Bronchus fibroblast of lung (primary cell): ENCODE results near the gene TMEM231. TPM values are rescaled to one million over a fixed set of nuclear protein-coding genes. Genes with fewer than 3 reads are reported as not detected.

Source experiments
- total RNA-seq: library from RNA; depleted of rRNA; stranded (reverse); fragments of >200 nt; gene quantifications from 2 replicates; pipeline ENCODE4 v1.2.3, GENCODE V29; 2015

The TMEM231 gene
- 8.6 and 12.6 TPM in 2 replicates for total RNA-seq

GRCh38 chr16:75555707-75556430 lies at the start of gene TMEM231:
Gene TMEM231, minus strand, starts transcription at chr16:75556252. Its CDS starts 43 bp downstream, at chr16:75556209.

GRCh38 chr16:75566040-75566757 lies 10.1 kb upstream of the TMEM231 start, which contains the start of gene GABARAPL2:
Gene GABARAPL2, plus strand, starts transcription at chr16:75566379. Its CDS starts 108 bp downstream, at chr16:75566487.

GRCh38 chr16:75535901-75536300 lies 20.2 kb downstream of the TMEM231 start, which contains the start of gene CHST5:
Gene CHST5, minus strand, starts transcription at chr16:75536108. Its CDS starts 5,724 bp downstream, at chr16:75530384.

GRCh38 chr16:75495076-75495674 lies 60.9 kb downstream of the TMEM231 start, which contains the start of gene CHST6:
Gene CHST6, minus strand, starts transcription at chr16:75495441. Its CDS starts 15,613 bp downstream, at chr16:75479828.

Other genes starting within 250 kb of the TMEM231 start
- gene CFDP1, start 122.7 kb downstream of the TMEM231 start, total RNA-seq: 37.5 and 44.4 TPM in 2 replicates
- gene TMEM170A, start 91.6 kb downstream of the TMEM231 start, total RNA-seq: 4.2 and 5.5 TPM in 2 replicates
- gene CHST6, start 60.8 kb downstream of the TMEM231 start, total RNA-seq: 1.0 and 2.0 TPM in 2 replicates
- gene CHST5, start 20.1 kb downstream of the TMEM231 start, total RNA-seq: under 0.01 TPM in 1 of 2 replicates, not detected in the other
- gene GABARAPL2, start 10.1 kb upstream of the TMEM231 start, total RNA-seq: 41.2 and 44.2 TPM in 2 replicates
- 36.3 and 43.4 TPM in 2 replicates for gene ADAT1, start 67.0 kb upstream of the TMEM231 start, total RNA-seq
- 188 and 191 TPM in 2 replicates for gene KARS1, start 91.4 kb upstream of the TMEM231 start, total RNA-seq
- 30.3 and 36.7 TPM in 2 replicates for gene TERF2IP, start 91.5 kb upstream of the TMEM231 start, total RNA-seq
- gene CPHXL2, start 120.8 kb upstream of the TMEM231 start, total RNA-seq: not detected in 2 replicates
- gene DUXB, start 145.2 kb upstream of the TMEM231 start, total RNA-seq: not detected in 2 replicates
- gene CPHXL, start 170.2 kb upstream of the TMEM231 start, total RNA-seq: not detected in 2 replicates